ENCODE data around the gene FGFR2. TPM values are rescaled to one million over a fixed set of nuclear protein-coding genes. Genes with fewer than 3 reads are reported as not detected.
"Not testable (repeated sequence)": the region's sequence is repeated elsewhere in the genome, so short reads cannot be mapped to it uniquely, and the experiment has no call there.

FGFR2 gene
- total RNA-seq, 1 donor from 2014 or later, result 0.70 TPM

- ATAC-seq (no peak), DNase-seq (ENCODE audit: missing footprints) (no peak)
- intact Hi-C loops (cut with DNase I), result no loop called here
These were observed 30.7 kb downstream of the FGFR2 start for GRCh38 chr10:121567569-121567968.

- ATAC-seq (no peak), DNase-seq (ENCODE audit: missing footprints) (no peak)
- intact Hi-C loops (cut with DNase I), result no loop called here
These were observed 31.5 kb downstream of the FGFR2 start for GRCh38 chr10:121566755-121567154.

GRCh38 chr10:121559326-121560026 is 38.8 kb downstream of the FGFR2 start:
- intact Hi-C loops (cut with DNase I), result no loop called here
- no peak for DNase-seq (ENCODE audit: missing footprints)
- no peak for ATAC-seq

- no peak for DNase-seq (ENCODE audit: missing footprints)
- no peak for ATAC-seq
- intact Hi-C loops (cut with DNase I), result no loop called here
These were observed 40.0 kb downstream of the FGFR2 start for GRCh38 chr10:121558238-121558637.

GRCh38 chr10:121556918-121557573 is 41.2 kb downstream of the FGFR2 start:
- ATAC-seq (no peak), DNase-seq (ENCODE audit: missing footprints) (no peak)
- intact Hi-C loops (cut with DNase I), result no loop called here

GRCh38 chr10:121556455-121556854 is 41.8 kb downstream of the FGFR2 start:
- DNase-seq (ENCODE audit: missing footprints), result no peak
- intact Hi-C loops (cut with DNase I), result no loop called here
- no peak for ATAC-seq

GRCh38 chr10:121554916-121555315 is 43.3 kb downstream of the FGFR2 start:
- ATAC-seq; DNase-seq (ENCODE audit: missing footprints); intact Hi-C loops (cut with DNase I): not testable (repeated sequence)

- DNase-seq (ENCODE audit: missing footprints) (no peak), ATAC-seq (no peak)
- intact Hi-C loops (cut with DNase I), result no loop called here
These were observed 44.6 kb downstream of the FGFR2 start for GRCh38 chr10:121553511-121554264.

- ATAC-seq (no peak), DNase-seq (ENCODE audit: missing footprints) (no peak)
- intact Hi-C loops (cut with DNase I), result no loop called here
These were observed 45.5 kb downstream of the FGFR2 start for GRCh38 chr10:121552746-121553145.

- intact Hi-C loops (cut with DNase I), result no loop called here
- DNase-seq (ENCODE audit: missing footprints) (no peak), ATAC-seq (no peak)
These were observed 46.9 kb downstream of the FGFR2 start for GRCh38 chr10:121551210-121551885.

- DNase-seq (ENCODE audit: missing footprints), result no peak
- no peak for ATAC-seq
These were observed 53.9 kb downstream of the FGFR2 start for GRCh38 chr10:121544301-121544869.

GRCh38 chr10:121543545-121543944 is 54.7 kb downstream of the FGFR2 start:
- intact Hi-C loops (cut with DNase I), result no loop called here
- no peak for ATAC-seq
- DNase-seq (ENCODE audit: missing footprints), result no peak

More at GRCh38 chr10:121544301-121544869, 53.9 kb downstream of the FGFR2 start:
- intact Hi-C loops (cut with DNase I), result no loop called here

- intact Hi-C loops (cut with DNase I), result no loop called here
- ATAC-seq (no peak), DNase-seq (ENCODE audit: missing footprints) (no peak)
These were observed 56.7 kb downstream of the FGFR2 start for GRCh38 chr10:121541450-121542120.

GRCh38 chr10:121540732-121541395 is 57.4 kb downstream of the FGFR2 start:
- no peak for DNase-seq (ENCODE audit: missing footprints)
- intact Hi-C loops (cut with DNase I), result no loop called here
- ATAC-seq, result no peak

- DNase-seq (ENCODE audit: missing footprints) (no peak), ATAC-seq (no peak)
- intact Hi-C loops (cut with DNase I), result no loop called here
These were observed 58.5 kb downstream of the FGFR2 start for GRCh38 chr10:121539786-121540185.

GRCh38 chr10:121536310-121536913 is 61.8 kb downstream of the FGFR2 start:
- intact Hi-C loops (cut with DNase I), result no loop called here
- no peak for DNase-seq (ENCODE audit: missing footprints)

GRCh38 chr10:121535381-121535780 is 62.9 kb downstream of the FGFR2 start:
- DNase-seq (ENCODE audit: missing footprints), result no peak
- intact Hi-C loops (cut with DNase I), result no loop called here
- ATAC-seq, result no peak

More at GRCh38 chr10:121536310-121536913, 61.8 kb downstream of the FGFR2 start:
- peak; percentile 54 for ATAC-seq
